ENCODE results near the gene ASL.
"Not testable (repeated sequence)": the region's sequence is repeated elsewhere in the genome, so short reads cannot be mapped to it uniquely, and the experiment has no call there.

The ASL gene

DNA sequence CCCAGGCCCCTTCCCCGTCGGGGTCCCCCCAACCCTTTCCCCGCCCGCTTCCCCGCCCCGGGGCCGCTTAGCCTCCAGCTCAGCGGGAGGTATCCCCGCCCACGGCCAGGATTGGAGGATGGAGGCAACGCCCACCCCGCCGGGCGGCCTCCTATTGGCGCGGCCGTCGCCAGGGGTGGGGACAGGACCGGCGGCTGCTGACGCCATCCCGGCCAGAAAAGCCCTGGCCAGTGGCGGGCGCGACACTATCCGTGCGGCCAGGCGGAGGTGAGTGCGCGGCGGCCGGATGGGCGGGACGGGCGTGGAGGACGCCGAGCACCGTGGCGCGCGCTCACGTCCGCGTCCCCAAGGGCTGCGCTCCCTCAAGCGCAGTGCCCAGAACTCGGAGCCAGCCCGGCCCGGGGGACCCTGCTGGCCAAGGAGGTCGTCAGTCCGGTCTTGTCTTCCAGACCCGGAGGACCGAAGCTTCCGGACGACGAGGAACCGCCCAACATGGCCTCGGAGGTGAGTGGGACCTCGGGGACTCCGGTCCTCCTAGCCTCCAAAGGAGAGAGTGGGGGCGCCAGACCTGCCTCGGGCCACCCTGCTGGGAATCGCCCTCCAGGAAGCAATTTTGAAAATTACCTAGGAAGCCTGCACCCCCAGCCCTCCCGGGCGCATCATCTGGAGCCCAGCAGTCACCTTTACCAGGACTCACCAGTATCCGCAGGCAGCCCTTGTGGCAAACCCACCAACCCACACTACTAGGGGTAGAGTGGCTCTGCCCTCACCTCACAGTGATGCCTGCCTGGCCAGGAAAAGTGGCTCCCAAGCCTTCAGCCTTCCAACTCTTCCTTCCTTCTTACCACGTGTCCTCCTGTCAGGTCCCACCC is at the start of gene ASL:
Gene ASL, plus strand, starts transcription at position 230 of the 872 bp plus-strand sequence. Its CDS starts 263 bp downstream, at position 493.
- peak; percentile 62 to 84 for DNase-seq (ENCODE audit: low read depth in 2 of 2)

DNA sequence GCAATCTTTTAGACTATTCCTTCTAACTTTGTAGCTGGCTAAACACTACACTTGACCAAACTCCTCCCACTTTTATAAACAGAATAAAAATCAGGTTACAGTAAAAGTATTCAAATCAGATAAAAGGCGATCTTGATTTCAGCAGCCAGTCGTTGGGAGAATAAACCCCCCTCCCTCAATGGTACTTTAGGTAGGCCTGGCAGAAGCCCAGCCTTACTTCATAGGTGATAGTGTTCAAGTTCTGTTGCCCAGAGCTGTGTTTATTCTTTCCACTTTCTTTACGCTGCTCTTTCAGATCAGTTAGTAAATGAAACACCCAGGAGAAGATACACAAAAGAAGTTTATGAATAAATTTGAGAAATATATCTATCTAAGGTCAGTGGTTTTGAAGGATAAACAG is 47.3 kb upstream of the ASL start:
- DNase-seq (ENCODE audit: low read depth in 2 of 2) = not testable (repeated sequence)

DNA sequence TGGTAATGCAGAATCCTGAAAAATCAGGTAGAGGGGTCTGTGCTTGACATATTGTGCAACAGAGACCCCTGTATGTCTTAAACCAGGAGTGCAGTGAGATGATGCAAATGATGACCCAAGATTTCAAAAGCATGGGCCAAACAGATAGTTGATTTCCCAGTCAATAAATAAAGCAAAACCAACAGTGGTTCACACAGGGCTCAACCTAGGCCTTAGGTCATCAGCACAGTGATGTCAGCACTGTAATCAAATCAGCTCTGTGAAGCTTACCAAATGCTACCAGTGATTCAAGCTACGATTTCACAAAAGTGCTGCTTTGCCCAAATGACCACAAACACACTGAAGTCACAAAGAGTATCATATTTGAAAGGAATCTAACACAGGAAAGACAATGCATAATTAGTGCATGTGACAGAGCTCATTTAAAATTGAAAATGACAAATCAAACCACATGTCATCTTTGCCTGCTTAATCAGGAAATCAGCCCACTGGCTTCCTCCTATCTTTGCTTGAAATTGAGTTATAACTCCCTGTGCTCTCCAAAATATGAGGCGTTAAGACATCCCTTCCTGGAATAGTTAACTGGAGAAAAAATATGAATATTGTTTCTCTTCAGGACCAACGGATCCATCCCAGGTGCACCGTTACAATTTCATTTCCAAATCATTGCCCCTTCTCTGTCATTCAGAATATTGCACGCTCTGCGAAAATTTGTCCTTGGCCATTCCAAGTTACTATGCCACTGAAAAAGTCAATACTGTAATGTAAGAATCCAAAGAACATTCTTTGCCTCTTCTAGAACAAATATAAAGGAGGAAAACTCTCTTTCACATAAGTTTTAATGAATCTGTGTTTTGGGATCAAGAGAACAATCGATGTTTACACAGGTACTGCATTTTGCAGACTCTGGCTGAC is 41.9 kb upstream of the ASL start:
- no peak for DNase-seq (ENCODE audit: low read depth in 2 of 2)

- not testable (repeated sequence) for DNase-seq (ENCODE audit: low read depth in 2 of 2)
These were observed 41.1 kb upstream of the ASL start for GRCh38 chr7:66034436-66035010.

GRCh38 chr7:66036382-66036781 is 39.2 kb upstream of the ASL start:
- no peak for DNase-seq (ENCODE audit: low read depth in 2 of 2)

GRCh38 chr7:66036788-66037187 is 38.8 kb upstream of the ASL start:
- no peak for DNase-seq (ENCODE audit: low read depth in 2 of 2)

- DNase-seq (ENCODE audit: low read depth in 2 of 2) = no peak
These were observed 36.4 kb upstream of the ASL start for GRCh38 chr7:66039094-66039670.

DNA sequence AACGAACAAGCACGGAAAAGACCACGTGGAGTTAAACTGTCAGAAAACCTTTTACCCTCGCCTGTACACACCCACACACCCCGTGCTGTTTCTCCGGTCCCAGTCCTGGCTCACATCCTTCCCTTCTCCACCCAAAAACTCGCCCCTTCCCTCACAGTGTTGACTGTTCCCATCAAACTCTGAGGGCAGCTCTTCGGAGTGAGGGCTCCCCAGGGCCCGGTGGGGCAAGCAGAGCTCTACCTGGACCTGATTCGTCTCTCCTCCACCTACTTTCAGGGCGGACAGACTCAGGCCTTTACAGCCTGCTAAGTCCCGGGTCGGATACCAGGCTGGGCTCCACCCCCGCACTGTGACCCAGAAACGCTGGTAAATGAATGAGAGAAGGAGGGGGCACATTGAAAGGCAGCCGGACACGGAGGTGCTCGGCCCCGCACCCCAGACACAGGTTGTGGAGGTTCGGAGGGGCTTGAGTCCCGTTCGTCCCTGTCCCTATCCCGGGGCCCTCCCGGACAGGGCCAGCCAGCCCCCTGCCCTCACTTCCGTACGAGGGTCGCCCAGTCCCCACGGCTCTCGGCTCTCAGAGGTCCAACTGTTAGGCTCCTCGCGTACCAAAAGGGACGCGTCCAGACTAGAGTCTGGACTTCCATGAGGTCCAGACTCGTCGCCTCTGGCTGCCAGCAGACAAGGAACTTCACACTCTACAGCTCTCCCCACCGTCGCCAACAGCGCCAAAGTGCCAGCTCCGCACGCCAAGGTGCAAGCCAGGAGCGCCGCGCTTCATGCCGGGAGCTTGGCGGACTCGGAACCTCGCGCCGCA is 31.7 kb upstream of the ASL start:
- DNase-seq (ENCODE audit: low read depth in 2 of 2) = peak in 1 of 2 donors; percentile 2

DNA sequence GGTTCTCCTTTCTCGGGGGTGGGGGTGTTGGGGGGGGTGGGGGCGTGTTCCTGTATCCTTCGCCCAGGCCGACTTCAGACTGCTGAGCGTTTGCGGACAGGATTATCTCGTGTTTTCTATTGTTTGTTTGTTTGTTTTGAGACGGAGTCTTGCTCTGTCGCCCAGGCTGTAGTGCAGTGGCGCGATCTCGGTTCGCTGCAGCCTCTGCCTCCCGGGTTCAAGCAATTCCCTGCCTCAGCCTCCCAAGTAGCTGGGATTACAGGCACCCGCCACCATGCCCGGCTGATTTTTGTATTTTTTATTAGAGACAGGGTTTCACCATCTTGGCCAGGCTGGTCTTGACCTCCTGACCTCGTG is 31.1 kb upstream of the ASL start:
- not testable (repeated sequence) for DNase-seq (ENCODE audit: low read depth in 2 of 2)

DNA sequence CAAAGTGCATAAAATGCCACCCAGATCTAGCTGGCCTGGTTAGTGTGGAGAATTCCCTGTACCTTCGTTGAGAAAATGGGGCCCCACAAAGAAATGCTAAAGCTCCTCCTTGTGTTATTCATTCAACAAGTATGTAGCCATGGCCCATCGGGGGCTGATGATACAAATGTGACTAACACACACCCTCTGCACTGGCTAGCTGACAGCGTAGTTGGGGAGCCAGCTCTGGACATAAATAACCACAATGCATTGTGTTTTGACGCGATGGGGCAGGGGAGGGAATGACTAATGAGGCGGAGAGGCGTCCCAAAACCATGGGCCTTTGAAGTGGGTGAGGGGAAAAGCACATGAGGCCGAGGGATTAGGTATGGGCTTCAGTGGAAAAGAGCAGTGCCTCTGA is 28.2 kb upstream of the ASL start:
- DNase-seq (ENCODE audit: low read depth in 2 of 2) = no peak

- not testable (repeated sequence) for DNase-seq (ENCODE audit: low read depth in 2 of 2)
These were observed 25.7 kb upstream of the ASL start for GRCh38 chr7:66049886-66050285.

GRCh38 chr7:66050337-66050957 is 25.2 kb upstream of the ASL start:
- no peak for DNase-seq (ENCODE audit: low read depth in 2 of 2)

GRCh38 chr7:66050990-66051448 is 24.6 kb upstream of the ASL start:
- DNase-seq (ENCODE audit: low read depth in 2 of 2) = no peak

GRCh38 chr7:66052447-66052846 is 23.2 kb upstream of the ASL start:
- DNase-seq (ENCODE audit: low read depth in 2 of 2) = no peak

DNA sequence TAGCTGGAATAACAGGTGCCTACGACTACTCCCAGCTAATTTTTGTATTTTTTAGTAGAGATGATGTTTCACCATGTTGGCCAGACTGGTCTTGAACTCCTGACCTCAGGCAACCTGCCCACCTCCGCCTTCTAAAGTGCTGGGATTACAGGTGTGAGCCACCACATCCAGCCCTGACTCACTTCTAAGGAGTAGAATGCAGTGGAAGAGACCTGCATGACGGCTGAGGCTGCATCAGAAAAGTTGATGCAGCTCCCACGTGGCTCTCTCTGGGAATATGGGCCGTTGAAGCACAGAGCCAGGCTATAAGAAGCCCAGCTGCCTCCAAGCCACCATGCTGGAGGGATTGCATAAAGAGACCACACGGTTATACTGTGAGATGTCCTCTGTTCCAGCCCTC is 21.6 kb upstream of the ASL start:
- no peak for DNase-seq (ENCODE audit: low read depth in 2 of 2)

DNA sequence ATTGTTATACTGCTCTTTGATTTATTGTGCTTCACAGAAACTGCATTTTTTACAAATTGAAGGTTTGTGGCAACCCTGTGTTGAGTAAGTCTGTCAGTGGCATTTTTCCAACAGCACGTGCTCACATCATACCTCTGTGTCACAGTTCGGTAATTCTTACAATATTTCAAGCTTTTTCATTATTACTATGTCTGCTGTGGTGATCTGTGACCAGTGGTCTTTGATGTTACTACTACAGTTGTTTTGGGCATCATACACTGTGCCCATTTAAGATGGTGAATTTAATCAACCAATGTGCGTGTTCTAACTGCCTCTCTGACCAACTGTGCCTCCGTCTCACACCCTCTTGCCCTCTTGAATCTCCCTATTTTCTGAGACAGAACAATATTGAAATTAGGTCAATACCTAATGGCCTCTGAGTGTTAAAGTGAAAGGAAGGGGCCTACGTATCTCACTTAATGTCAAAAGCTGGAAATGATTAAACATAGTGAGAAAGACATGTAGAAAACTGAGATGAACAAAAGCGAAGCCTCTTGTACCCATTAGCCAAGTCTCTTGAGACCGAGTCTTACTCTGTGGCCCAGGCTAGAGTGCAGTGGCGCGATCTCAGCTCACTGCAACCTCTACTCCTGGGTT is 20.2 kb upstream of the ASL start:
- no peak for DNase-seq (ENCODE audit: low read depth in 2 of 2)

- no peak for DNase-seq (ENCODE audit: low read depth in 2 of 2)
These were observed 14.8 kb upstream of the ASL start for GRCh38 chr7:66060796-66061195.

DNA sequence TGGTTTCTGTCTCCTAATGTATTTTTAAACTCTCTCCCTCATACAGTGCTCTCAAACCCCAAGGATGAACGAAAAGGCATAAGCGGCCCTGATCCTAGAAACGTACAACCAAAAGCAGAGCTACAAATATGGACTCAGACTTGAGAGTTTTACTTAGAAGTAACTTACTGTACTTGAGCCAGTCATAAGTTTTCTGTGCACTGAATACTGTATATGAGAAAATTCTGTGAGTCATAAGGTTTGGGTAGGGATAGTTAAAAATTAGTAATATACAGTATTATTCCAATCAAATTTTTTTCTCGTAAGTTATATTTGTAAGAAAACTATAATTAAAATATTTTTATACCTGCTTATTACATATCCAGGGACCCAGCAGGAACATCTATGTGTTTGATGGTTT is 5.9 kb upstream of the ASL start:
- no peak for DNase-seq (ENCODE audit: low read depth in 2 of 2)

- DNase-seq (ENCODE audit: low read depth in 2 of 2) = no peak
These were observed 5.4 kb upstream of the ASL start for GRCh38 chr7:66070222-66070621.

- DNase-seq (ENCODE audit: low read depth in 2 of 2) = not testable (repeated sequence)
These were observed 3.4 kb upstream of the ASL start for GRCh38 chr7:66072208-66072607.

All from stimulated activated CD8-positive, alpha-beta memory T cell treated with anti-CD3 and anti-CD28 coated beads, Interleukin-7, amount 100 ng/mL, for 4 hours (primary cell).